GM21825 (cell line): ENCODE data around the gene MACF1.

Experiments
- ATAC-seq: cut with Tn5 transposase; IDR thresholded peaks from one replicate; pipeline ENCODE4 v1.9.1; 2021; ENCODE audit warnings: mild to moderate bottlenecking, moderate library complexity; ENCODE audit not compliant: unreplicated experiment

The MACF1 gene

DNA sequence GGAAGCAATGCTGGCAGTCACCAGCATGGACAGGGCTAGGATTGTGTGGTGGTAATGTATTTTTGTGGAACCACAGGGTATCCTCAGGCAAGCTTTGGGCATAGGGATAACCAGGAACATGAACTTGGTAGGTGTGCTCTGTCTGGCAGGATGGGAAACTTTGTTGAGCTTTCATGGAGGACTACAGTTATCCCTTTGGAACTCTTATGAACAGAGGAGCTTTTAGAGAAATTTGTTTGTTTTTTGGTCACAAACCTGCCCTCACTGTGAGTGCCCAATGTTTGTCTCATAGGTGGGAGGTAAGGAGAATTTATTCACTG is 54.4 kb downstream of the MACF1 start:
- no peak for ATAC-seq

DNA sequence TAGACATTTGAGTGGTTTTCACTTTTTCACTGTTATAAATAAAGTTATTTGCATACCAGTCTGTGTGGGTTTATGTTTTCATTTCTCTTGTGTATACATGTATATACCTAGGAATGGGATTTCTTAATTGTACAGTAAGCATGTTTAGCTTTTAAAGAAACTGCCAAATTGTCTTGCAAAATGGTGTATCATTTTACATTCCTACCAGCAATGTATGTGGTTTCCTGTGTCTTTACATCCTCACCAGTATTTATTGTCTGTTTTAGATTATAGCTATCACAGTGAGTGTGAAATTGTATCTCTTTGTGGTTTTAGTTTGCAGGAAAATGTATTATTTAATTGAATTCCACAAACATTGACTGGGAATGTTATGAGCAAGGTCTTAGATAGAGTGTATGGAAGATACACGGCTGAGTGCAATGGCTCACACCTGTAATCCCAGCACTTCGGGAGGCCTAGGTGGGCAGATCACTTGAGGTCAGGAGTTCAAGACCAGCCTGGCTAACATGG is 57.3 kb downstream of the MACF1 start:
- no peak for ATAC-seq

- no peak for ATAC-seq
Measured at GRCh38 chr1:39262802-39263201, 58.3 kb downstream of the MACF1 start.

GRCh38 chr1:39266269-39266668 is 61.8 kb downstream of the MACF1 start:
- ATAC-seq = no peak

DNA sequence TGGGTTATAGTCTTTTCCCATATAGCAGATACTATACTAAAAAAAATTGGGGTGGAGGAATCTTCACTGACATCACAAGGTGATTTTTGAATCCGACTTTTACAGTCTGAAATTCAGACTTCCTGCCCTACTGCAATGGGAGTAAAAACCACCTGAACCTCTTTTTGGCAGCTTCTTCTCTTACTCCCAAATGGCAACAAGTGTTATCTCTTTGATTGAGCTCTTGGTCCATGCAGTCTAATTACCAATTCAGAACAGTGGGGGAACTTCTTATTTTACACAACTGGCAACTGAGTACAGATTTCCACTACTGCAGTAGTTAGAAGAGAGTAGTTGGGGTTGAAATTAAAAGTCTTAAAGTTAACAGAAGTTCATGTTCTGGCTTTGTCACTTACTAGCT is 62.3 kb downstream of the MACF1 start:
- no peak for ATAC-seq

DNA sequence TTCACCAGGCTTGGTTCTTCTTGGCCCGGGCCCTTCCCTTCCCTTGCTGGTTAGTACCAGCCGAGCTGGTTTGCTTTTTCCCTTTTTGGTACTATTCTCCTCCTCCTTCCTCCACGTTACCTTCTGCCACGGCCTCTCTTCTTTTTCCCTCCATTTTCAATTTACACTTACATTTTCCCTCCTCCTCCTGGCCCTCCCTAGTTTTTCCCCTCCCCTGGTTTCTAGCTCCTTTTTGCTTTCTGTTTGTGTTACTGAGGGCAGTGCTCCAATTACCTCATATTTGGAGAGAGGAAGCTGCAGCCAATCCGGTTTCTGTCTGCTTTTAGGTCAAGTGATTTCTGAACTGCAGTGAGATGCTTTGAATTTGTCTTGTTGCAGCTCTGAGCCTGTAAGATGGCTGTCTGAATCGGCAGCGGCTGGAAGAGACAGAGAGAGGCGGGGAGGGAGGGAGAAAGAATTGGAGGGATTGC is 63.7 kb downstream of the MACF1 start:
- ATAC-seq = no peak

GRCh38 chr1:39268906-39269305 is 64.4 kb downstream of the MACF1 start:
- no peak for ATAC-seq

DNA sequence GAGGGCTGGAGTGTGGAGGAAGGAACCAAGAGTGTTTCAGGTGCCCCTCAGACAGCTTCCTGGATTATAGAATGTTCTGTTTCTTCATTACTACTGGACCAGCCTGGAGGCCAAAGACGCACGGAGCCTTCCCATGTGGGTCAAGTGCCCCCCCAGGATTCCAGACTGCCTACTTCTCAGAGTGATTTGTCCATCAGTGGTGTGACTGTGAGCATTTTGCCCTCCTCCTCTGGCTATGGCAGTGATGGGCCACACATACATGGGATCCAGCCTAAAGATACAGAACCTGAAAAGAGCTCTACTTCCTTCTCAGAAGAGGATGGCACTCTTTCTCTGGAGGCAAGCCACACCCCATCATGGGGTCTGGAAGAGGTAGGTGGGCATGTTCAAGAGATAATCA is 64.9 kb downstream of the MACF1 start:
- no peak for ATAC-seq

- peak; percentile 64 for ATAC-seq
Measured at GRCh38 chr1:39269791-39270342, 65.4 kb downstream of the MACF1 start.

GRCh38 chr1:39270368-39270767 is 65.9 kb downstream of the MACF1 start:
- ATAC-seq = no peak

GRCh38 chr1:39272027-39272797 is 67.7 kb downstream of the MACF1 start:
- peak; percentile 53 for ATAC-seq

GRCh38 chr1:39272798-39273469 is 68.4 kb downstream of the MACF1 start:
- no peak for ATAC-seq

GRCh38 chr1:39275836-39276507 is 71.5 kb downstream of the MACF1 start:
- no peak for ATAC-seq

DNA sequence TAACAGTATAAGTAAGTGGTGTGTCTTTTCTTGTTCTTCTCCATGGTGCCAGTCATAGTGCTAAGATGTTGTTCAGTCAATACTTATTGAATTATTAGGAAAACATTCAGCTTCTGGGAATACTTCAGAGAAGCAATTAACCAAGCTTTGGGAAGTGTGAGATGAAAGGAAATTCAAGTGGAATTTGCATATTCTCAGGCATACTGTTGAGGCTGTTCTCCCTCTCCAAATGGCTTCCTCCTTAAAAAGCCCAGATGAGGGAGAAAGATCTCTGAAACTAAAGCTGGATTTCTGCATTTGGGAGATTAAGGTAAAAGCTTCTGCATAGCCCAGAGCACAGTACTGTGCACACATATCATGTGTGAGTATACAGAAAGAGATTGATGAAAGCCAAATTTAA is 73.4 kb downstream of the MACF1 start:
- no peak for ATAC-seq

GRCh38 chr1:39282537-39283216 is 78.2 kb downstream of the MACF1 start:
- no peak for ATAC-seq

DNA sequence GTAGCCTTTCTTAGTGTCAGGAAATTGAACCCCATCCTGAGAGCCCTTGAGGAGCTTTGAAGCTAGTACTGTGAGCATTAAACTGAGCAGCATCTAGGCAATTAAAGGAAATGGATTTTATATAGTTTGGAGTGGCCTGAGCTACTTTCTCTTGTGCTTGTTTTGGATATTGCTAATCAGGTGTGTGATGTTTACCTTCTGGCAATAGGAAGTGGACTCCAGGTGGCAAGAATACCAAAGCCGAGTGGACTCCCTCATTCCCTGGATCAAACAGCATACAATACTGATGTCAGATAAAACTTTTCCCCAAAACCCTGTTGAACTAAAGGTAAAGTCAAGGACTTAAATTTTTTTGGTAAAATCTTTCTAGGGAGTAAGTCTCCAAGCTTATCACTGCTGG is 79.4 kb downstream of the MACF1 start:
- no peak for ATAC-seq

- no peak for ATAC-seq
Measured at GRCh38 chr1:39287541-39287940, 83.0 kb downstream of the MACF1 start.

GRCh38 chr1:39288735-39289465 is 84.4 kb downstream of the MACF1 start:
- ATAC-seq = no peak

DNA sequence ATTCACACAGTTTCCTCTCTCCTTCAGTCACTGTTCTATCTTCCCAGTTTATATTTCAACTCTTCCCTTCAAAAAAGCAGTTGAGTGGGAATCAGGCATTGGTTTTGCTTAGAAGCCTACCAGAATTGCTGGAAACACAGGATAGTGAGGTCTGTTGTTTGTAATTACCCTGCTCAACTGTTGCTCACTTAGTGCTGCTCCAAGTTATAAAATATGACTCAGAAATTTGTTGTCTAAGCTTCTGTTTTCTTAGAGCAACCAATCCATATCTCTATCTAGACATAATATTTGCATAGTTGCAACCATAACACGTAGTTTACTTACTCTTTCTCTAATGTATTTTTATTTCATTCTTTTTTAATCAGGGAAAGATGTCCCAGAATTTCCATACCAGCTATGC is 87.9 kb downstream of the MACF1 start:
- ATAC-seq = no peak

GRCh38 chr1:39293375-39294070 is 89.0 kb downstream of the MACF1 start:
- ATAC-seq = no peak
